ENCODE results near the gene ARHGAP27.
"Not testable (repeated sequence)": the region's sequence is repeated elsewhere in the genome, so short reads cannot be mapped to it uniquely, and the experiment has no call there.

Gene ARHGAP27, protein sequence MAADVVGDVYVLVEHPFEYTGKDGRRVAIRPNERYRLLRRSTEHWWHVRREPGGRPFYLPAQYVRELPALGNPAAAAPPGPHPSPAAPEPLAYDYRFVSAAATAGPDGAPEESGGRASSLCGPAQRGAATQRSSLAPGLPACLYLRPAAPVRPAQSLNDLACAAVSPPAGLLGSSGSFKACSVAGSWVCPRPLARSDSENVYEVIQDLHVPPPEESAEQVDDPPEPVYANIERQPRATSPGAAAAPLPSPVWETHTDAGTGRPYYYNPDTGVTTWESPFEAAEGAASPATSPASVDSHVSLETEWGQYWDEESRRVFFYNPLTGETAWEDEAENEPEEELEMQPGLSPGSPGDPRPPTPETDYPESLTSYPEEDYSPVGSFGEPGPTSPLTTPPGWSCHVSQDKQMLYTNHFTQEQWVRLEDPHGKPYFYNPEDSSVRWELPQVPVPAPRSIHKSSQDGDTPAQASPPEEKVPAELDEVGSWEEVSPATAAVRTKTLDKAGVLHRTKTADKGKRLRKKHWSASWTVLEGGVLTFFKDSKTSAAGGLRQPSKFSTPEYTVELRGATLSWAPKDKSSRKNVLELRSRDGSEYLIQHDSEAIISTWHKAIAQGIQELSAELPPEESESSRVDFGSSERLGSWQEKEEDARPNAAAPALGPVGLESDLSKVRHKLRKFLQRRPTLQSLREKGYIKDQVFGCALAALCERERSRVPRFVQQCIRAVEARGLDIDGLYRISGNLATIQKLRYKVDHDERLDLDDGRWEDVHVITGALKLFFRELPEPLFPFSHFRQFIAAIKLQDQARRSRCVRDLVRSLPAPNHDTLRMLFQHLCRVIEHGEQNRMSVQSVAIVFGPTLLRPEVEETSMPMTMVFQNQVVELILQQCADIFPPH

GRCh38 chr17:45432405-45433158 lies at the start of gene ARHGAP27:
TSS of gene ARHGAP27 (minus strand) at chr17:45432870. CDS start at chr17:45430279, 2,591 bp downstream.
- DNase-seq: peak in 1 of 2 experiments; percentile 60

DNA sequence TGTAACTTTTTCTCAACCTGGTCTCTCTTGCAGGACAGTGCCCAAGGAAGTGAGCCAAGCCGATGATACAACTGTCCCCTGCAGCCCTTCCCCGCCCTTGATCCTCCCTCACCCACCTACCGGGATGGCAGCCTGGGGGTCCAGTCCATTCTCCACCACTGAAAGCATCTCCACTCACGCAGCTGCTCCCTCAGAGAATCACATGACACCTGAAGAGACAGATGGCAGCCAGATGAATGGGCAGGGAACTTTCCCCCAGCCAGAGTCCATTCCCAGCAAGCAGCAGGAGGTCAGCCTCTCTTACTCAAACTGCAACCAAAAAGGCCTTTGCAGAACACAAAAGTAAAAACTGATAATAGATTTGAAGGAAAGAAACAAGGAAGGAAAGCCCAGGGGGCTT lies 49.6 kb upstream of the ARHGAP27 start:
- not testable (repeated sequence) for DNase-seq

GRCh38 chr17:45475436-45475835 lies 42.8 kb upstream of the ARHGAP27 start:
- DNase-seq: not testable (repeated sequence)

DNA sequence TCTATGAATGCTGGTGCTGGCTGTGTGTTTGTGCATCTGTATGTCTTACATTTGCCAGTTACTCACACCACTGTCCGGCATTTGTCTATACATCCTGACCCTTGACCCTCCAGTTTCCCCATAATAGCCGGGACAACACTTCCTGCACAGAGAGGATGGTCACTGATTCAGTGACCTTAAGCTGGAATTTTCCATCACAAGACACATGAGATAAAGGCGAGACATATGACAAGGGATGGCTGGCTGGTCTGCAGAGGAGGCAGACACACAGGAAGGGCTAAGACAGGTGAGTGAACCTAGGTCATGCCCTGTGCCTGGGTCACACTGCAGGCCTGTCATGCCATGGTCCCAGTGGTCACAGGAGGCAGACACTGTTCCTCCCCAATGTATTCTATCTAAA lies 39.6 kb upstream of the ARHGAP27 start:
- not testable (repeated sequence) for DNase-seq

DNA sequence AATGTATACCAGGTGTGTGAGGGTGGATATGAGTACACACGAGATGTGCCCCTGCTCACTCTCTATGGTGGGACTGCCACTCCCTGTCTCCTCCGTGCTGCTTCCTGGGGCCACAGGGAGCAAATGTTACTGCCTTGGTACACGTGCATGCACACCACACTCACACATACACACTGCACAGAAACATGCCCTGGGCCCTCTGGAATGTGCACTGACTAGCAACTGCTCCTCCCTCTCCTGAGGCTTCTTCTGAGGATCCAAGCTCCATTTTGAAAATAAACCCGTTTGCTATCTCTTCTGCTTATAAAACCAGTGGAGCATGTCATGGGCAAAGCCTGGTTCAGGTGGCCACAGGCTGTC lies 36.5 kb upstream of the ARHGAP27 start:
- DNase-seq: not testable (repeated sequence)

DNA sequence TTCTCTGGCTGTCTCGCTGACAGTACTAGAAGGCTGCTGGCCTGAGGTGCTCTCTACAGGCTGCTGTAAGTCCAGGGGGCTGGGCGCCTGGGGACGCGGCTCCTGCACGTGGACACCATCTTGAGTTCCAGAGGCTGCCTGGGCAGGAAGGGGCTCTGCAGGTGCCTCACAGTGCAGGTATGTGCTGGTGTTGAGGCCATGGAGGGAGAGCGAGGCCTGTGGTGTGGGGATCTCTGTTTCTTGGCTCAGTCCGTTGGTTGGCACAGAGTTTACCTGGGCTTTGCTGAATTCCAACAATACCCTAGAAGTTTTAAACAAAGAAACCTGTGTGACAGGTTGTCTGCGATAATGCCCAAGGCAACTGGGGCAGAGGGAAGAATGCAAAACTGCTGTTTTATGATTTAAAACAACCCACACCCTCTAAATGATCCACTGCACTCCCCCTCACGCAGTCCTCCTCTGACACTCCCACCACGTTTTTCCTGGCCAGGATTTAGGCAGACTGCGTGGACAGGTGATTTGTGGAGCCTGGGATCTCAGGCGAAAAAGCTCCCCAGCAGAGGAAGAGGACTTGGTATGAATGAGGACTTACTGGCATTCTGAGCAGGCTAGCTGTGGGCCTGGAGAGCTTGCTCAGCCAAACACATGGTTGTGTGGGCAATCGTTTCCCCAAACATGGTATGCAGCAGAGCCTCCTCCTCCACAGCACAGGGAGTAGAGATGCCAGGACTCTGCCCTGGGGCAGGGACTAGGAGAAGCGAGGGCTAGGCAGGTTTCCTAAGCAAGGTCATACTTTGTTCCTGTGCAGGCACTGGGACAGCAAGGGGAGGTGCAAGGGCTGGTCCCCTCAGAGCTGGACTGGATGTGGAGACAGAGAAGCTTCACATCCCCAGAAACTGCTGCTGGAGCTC lies 35.9 kb upstream of the ARHGAP27 start:
- peak in 1 of 2 experiments; percentile 29 for DNase-seq

- not testable (repeated sequence) for DNase-seq
Measured at GRCh38 chr17:45461524-45462327, 29.1 kb upstream of the ARHGAP27 start.

- DNase-seq: not testable (repeated sequence)
Measured at GRCh38 chr17:45460422-45460821, 27.8 kb upstream of the ARHGAP27 start.

DNA sequence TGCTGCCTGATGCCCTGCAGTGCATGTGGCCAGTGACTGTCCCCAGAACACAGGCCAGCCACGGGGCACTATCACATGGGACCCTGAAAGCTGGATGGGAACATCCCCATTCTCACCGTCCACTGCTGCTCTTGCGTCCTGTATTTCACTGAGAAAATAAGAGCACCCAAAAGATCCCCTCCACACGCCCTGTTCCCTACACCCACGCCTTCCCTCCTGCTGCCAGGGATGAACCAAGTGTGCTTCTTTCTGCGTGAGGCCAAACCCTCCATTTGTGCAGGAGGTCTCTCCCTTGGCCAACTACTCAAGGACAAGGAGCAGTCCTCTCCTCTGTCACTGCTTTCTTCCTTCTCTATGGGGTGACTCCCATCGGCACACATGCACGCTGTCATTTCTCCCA lies 21.7 kb upstream of the ARHGAP27 start:
- not testable (repeated sequence) for DNase-seq

DNA sequence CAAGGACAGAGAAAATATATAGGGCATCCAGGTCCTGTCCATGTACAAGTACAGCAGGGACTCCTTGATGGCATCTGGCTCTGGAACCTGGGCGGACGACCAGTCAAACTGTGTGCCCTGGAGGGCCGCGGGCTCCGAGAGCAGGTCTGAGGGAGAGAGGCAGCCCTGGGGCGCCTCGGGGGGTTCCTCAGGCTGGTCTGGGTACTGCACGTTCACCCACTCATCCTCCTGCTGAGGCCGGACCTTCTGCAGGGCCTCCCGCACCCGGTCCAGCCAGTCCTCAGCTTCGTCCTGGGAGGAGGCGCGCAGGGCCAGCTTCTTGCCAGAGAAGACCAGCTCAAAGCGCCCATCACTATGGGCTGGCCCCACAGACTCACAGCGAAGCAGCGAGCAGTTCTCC lies 21.1 kb upstream of the ARHGAP27 start:
- DNase-seq: not testable (repeated sequence)

GRCh38 chr17:45453225-45453534 lies 20.5 kb upstream of the ARHGAP27 start:
- peak in 1 of 2 experiments; percentile 54 for DNase-seq

GRCh38 chr17:45452329-45453224 lies 19.9 kb upstream of the ARHGAP27 start:
- DNase-seq: peak; percentile 44 to 61

GRCh38 chr17:45451660-45452059 lies 19.0 kb upstream of the ARHGAP27 start:
- DNase-seq: not testable (repeated sequence)

DNA sequence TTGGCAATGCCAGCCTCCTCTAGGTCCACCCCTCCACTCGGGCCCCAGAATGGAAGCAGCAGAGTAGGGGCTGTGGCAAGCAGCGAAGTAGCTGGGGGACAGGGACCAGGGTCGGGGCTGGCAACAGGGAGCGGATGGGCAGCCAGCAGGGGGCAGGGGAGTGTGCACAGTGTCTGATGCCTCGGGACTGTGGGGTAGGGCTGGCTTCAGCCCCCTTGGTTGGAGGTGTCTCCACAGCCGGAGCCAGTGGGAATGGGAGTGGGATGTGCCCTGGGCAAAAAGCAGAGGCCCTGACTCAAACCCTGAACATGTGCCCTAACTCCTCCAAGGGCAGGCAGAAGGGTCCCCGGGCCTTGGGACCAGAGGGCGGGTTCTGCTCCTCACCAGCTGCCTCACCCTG lies 18.5 kb upstream of the ARHGAP27 start:
- DNase-seq: peak in 1 of 2 experiments; percentile 29

DNA sequence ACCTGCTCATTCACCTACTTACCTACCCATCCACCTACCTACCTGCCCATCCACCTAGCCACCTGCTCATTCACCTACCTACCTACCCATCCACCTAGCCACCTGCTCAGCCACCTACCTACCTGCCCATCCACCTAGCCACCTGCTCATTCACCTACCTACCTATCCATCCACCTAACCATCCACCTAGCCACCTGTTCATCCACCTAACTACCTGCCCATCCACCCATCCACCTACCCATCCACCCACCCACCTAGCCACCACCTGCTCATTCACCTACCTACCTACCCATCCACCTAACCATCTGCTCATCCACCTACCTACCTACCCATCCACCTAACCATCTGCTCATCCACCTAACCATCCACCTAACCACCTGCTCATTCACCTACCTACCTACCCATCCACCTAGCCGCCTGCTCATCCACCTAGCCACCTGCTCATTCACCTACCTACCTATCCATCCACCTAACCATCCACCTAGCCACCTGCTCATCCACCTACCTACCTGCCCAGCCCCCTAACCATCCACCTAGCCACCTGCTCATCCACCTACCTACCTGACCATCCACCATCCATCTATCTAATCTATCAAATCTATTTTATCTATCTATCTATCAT lies 17.1 kb upstream of the ARHGAP27 start:
- DNase-seq: not testable (repeated sequence)

GRCh38 chr17:45449260-45449659 lies 16.6 kb upstream of the ARHGAP27 start:
- not testable (repeated sequence) for DNase-seq

DNA sequence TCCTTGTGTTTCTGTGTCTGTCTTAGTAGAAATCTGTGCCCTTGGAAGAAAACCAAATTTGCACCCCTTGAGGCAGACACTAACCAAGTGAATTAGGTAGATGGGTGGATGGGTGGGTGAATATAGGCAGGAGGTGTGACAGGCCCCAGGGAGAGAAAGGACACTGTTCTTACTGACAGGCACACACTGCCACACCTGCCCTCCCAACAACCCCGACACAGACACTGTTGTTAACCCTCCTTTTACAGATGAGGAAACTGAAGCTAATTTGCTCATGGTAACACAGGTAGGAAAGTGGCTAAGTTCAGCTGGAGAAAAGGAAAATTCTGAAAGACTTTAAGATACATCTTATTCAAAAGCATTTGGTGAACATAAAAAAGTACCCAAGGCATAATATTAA lies 15.8 kb upstream of the ARHGAP27 start:
- not testable (repeated sequence) for DNase-seq

GRCh38 chr17:45448066-45448465 lies 15.4 kb upstream of the ARHGAP27 start:
- not testable (repeated sequence) for DNase-seq

DNA sequence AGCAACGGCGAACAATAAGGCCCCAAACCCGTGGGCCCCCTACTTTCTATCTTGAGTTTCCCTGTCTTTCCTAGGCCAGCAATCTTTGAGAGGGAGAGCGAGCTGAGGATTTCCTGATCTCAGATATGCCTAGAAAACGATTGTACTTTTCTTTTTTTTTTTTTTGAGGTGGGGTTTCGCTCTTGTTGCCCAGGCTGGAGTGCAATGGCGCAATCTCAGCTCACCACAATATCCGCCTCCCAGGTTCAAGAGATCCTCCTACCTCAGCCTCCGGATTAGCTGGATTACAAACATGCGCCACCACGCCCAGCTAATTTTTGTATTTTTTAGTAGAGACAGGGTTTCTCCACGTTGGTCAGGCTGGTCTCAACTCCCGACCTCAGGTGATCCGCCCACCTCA lies 15.0 kb upstream of the ARHGAP27 start:
- not testable (repeated sequence) for DNase-seq
